Spleen (tissue), 7 donors: ENCODE results near the gene TP73.

Source experiments
- POLR2A ChIP-seq, 3 donors: fragments of 450-650 bp; IDR thresholded peaks; one replicate each; pipeline ENCODE4 v1.5.1; 2017; ENCODE audit warnings: antibody characterized with exemption in 3 of 3, mild to moderate bottlenecking in 1 of 3
- POLR2AphosphoS5 ChIP-seq, 3 donors: sonication (generic); formaldehyde crosslinking; IDR thresholded peaks; one replicate each; pipeline ENCODE4 v1.5.1; 2017; ENCODE audit warnings: antibody characterized with exemption in 3 of 3
- TF ChIP-seq, protein P1 (sequence below), 11 experiments: fragments of 200-600 bp in 7 of 11; fragments of 450-650 bp in 4 of 11; sonication (generic) in 4 of 11; IDR thresholded peaks in 8 of 11; conservative IDR thresholded peaks in 3 of 11; 1 replicate in 7 of 11; 2 replicates in 4 of 11; pipeline versions ENCODE4 v1.4.0 to v1.8.0; 2016 to 2021; ENCODE audit warnings: antibody characterized with exemption in 11 of 11, inconsistent platforms in 4 of 11, mild to moderate bottlenecking in 1 of 11
- donor health status: DM: no; HTN: no; CAD: no; lungs with moderate emphysema.
- donor health status: DM: no; HTN: no; CAD: no.
- donor health status: DM: no; HTN: no; CAD: no.

DNA sequence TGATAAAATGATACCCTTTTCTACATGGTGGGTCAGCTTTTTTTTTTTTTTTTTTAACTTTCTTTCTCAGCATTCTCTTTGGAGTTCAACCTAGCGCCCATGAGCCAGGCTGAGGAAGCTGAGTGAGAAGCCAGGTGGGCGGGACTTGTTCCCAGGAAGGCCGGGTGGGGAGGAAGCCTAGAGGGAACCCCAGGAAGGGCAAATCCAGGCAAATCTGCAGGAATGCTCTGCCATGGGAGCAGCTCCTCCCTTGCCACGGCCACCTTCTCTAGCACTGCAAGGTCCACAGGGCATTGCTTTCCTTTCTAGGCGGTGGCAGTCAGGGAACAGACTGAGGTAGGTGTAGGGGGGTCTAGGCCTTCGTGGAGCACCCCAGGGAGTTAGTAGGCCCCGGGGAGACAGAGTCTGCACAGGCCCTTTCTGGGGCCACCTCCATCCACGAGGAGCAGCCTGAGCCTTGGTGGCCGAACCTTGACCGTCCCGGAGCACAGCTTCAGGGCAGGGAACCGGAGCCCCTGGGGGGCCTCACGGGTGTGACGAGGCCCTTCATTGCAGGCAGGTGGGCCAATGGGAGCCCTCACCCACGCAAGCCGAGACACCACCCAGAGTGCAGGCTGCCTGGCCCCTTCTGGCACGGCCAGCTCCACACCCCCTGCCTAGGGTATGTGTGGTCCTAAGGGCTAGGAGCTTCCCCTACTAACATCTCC is 81.7 kb downstream of the TP73 start:
- TF ChIP-seq, protein P1, sequence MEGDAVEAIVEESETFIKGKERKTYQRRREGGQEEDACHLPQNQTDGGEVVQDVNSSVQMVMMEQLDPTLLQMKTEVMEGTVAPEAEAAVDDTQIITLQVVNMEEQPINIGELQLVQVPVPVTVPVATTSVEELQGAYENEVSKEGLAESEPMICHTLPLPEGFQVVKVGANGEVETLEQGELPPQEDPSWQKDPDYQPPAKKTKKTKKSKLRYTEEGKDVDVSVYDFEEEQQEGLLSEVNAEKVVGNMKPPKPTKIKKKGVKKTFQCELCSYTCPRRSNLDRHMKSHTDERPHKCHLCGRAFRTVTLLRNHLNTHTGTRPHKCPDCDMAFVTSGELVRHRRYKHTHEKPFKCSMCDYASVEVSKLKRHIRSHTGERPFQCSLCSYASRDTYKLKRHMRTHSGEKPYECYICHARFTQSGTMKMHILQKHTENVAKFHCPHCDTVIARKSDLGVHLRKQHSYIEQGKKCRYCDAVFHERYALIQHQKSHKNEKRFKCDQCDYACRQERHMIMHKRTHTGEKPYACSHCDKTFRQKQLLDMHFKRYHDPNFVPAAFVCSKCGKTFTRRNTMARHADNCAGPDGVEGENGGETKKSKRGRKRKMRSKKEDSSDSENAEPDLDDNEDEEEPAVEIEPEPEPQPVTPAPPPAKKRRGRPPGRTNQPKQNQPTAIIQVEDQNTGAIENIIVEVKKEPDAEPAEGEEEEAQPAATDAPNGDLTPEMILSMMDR (IDR thresholded peaks at IDR 0.05 in 8 of 11, conservative IDR thresholded peaks at IDR 0.05 in 3 of 11), result no peak
- TF ChIP-seq POLR2A (IDR thresholded peaks at IDR 0.05) (no peak), POLR2AphosphoS5 (IDR thresholded peaks at IDR 0.05) (no peak)
